Hypothalamus (tissue), 51 donors: ENCODE measurements around the gene PIAS4.

Source experiments
- DNase-seq, 51 donors: peaks; one replicate each; lab custom pipeline; 2025; lab: John Stamatoyannopoulos, UW

PIAS4 gene

DNA sequence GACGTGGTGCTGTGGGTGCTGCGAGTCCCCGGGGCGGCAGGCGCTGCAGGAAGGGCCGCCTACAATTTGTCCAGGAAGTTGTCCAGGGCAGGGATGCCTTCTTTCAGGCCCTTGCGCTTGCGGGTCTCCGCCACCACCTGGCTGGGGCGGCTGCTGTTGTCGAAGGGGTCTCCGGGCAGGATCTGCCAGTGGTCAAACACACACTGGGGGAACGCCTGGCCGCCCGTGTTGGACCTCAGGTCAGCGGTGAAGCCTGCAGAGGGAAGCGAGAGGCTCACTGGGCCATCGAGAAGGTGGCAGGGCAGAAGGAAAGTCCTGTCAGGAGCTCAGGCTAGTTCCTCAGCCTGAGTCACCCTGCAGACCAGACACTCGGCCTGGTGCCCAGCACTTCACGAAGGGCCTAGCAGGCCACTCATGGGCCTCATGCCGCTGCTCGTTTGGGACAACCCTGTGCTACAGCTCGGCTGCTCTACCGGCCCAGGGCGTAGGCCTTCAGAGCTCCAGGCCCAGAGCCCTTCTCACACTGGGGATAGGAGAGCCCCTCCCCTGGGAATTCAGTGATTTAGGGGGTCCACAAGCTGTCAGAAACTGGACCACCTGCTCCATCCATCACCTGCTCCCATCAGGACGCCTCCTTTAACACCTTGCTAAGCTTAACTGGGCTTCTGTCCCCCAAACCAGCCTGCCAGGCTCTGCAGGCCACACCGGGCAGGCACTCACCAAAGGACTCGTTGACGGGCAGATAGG is 30.9 kb upstream of the PIAS4 start:
- no peak for DNase-seq

DNA sequence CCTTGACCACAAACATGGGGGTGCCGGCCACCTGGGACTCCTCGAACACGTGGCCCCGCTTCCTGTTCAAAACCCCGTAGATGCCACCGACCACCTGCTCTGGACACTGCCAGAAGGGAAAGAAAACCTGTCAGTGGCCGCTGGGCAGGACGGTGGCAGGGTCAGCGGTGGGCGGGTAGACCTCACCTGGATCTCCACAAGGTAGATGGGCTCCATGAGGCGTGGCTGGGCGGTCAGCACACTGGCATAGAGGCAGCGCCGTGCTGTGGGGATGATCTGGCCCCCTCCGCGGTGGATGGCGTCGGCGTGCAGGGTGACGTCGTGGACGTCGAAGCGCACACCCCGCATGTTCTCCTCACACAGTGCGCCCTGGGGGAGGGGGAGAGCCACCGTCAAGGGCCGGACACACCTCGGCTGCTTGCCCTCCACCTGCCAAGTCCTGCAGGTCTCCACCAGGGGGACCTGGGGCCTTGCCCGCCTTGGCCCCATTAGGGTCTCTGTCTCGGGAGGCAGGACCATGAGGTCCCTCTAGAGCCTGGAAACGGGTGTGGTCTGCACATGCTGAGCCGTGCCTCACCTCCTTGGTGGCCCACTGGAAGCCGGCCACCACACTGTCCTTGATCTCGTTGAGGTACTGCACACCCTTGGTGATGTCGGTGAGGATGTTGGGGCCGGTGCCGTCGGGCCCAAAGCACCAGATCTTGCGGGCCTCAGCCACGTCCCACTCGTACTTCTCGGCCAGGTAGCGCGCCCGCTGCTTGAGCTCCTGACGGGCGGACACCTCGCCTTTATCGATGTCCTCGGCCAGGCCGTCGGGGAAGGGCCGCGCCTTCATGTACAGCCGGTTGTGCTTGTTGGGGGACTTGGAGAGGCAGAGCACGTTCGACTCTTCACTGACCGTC is 30.0 kb upstream of the PIAS4 start:
- no peak for DNase-seq

GRCh38 chr19:3978145-3978544 is 29.4 kb upstream of the PIAS4 start:
- no peak for DNase-seq

DNA sequence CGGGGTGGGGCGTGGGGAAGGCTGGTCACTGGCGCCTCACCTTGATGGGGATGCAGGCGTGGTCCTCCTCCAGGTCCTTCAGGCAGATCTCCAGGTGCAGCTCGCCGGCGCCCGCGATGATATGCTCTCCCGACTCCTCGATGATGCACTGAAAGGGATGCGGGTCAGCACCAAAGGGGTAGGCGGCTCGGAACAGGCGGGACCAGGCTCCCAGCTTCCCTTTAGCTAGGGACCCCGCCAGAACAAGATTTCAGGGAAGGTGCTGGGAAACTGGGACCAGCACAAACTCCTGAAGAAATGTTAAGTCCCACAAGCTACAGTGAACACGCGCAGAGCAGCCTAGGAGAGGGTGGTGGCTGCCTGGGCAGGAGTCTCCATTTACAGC is 28.3 kb upstream of the PIAS4 start:
- no peak for DNase-seq

DNA sequence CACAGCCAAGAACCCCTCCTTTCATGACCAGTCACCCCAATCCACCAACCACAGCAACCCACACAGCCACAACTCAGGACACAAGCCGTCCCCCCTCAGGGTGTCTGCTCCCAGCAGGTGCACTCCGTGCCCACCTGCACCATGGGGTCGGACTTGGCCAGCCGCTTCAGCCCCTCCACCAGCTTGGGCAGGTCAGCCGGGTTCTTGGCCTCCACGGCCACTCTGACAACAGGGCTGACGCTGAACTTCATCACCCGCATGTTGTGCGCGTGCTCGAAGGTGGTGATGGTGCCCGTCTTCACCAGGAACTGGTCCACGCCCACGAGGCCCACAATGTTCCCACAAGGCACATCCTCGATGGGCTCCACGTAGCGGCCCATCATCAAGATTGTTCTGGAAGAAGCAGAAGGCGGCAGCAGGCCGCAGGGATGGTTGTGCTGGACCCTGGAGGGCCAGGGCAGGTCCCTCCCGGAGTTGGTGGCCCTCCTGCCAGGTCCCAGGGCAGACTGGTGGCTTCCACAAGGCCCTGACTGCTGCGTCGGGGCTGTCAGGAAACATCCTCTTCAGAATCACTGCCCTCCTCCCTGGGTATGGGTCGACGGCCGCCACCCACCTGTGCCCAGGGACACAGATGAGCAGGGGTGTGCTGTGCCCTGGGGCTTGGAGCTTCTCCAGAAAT is 27.7 kb upstream of the PIAS4 start:
- DNase-seq: no peak

DNA sequence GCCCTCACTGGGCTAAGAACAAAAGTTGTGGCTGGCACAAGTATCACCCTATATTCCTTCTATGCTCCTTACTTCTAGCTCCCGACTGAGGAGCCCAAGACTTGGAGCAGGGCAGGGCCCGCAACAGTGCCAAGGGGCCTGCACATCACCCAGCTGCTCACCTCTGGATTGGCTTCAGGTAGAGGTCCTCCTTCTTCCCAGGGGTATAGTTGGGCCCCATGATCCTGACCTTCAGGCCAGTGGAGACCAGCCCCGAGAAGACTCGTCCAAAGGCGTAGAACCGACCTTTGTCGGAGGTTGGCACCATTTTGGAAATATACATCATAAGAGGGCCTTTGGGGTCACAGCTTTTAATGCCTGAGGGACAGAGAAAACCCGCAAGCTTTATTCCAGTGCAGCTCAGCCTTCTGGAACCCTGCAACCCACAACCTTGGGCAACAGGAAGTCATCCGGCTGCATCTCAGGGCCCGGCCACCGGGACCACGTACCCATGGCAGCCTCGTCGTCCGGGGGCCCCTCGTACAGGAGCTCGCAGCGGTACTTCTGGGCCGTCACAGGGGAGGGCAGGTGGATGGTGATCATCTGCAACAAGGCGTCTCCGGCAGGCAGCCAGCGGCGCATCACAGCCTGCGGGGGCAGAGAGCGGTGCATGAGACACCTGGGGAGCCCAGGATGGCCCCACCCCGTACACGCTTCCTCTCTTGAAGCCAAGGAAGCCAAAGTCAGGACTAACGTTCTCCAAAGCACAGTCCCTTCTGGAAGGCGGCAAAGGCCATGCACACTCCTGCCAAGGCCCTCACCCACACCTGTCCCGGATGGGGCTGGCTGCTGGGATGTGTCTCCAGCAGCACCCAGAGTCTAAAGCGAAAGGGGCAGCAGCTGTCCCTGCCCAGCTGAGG is 26.9 kb upstream of the PIAS4 start:
- no peak for DNase-seq

- no peak for DNase-seq
These were observed 26.2 kb upstream of the PIAS4 start for GRCh38 chr19:3981373-3981735.

- DNase-seq: no peak
These were observed 25.5 kb upstream of the PIAS4 start for GRCh38 chr19:3981736-3982681.

- DNase-seq: peak in 2 of 51 donors; percentile 11 to 14
These were observed 24.6 kb upstream of the PIAS4 start for GRCh38 chr19:3982701-3983541.

GRCh38 chr19:3983542-3983914 is 24.0 kb upstream of the PIAS4 start:
- no peak for DNase-seq

GRCh38 chr19:3983936-3984583 is 23.5 kb upstream of the PIAS4 start:
- peak in 1 of 51 donors; percentile 30 for DNase-seq

DNA sequence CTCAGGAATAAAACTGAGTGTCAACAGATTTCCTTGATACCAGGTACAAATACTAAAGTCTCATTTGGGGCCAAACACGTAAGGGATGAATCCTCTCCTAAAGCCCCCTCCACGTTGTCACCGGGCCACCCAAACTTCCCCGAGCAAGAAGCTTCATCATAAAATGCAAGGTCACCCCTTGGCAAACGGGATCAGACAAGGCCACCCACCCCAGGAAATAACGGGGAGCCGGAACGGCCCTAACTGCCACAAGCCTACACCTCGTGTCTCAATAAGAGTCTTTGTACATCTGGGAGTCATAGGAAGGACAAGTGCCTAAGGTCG is 23.0 kb upstream of the PIAS4 start:
- DNase-seq: peak in 2 of 51 donors; percentile 40 to 77

- peak; percentile 46 to 93 (median 81) for DNase-seq
These were observed 22.5 kb upstream of the PIAS4 start, which contains the start of gene EEF2 for GRCh38 chr19:3984908-3985642. TSS of gene EEF2 (minus strand) at chr19:3985463. CDS start at chr19:3985380, 83 bp downstream.

DNA sequence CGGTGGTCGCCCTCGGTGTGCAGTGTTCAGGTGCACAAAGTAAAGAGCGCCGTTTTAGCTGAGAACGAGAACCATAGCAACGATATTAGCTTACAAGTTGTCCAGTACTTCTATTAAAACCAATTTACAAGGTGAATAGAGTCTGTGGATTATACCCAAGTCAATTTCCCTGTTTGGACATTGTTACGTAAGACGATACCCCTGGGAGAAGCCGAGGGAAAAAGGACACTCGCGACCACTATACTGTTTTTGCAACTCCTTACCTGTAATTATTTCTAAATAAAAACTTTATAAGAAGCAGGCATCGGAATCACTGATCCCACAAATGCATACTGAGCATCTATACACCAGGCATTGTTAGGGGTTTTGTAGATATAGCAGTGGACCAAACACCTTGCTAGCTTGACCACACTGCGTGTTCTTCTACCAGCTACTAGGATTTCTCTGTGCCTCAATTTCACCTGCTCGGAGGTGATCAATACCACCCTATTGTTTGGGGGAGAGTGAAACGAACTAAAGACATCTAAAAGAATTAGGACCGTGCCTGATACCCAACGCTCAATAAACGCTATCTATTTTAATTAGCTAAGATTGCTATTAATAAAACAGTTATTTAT is 21.8 kb upstream of the PIAS4 start:
- DNase-seq: no peak

GRCh38 chr19:3986260-3987041 is 21.1 kb upstream of the PIAS4 start:
- peak in 28 of 51 donors; percentile 6 to 82 (median 43) for DNase-seq
